Right lobe of liver (tissue), 4 donors: ENCODE data around the gene GLT8D2.

Source experiments
- CTCF ChIP-seq, 4 donors: fragments of 200-600 bp in 3 of 4; fragments of 450-650 bp in 1 of 4; IDR thresholded peaks; one replicate each; pipeline versions ENCODE4 v1.5.1 to v1.8.0; 2016 to 2022; ENCODE audit warnings: antibody characterized with exemption in 4 of 4, mild to moderate bottlenecking in 2 of 4
- POLR2A ChIP-seq: fragments of 450-650 bp; IDR thresholded peaks from one replicate; pipeline ENCODE4 v1.6.1; 2017; ENCODE audit warnings: antibody characterized with exemption, mild to moderate bottlenecking
- donor health status: DM: no; HTN: no; CAD: no.
- donor health status: DM: no; HTN: no; CAD: no.
- donor health status: DM: no; HTN: yes; CAD: no.

GRCh38 chr12:104056419-104056972 lies 6.5 kb upstream of the GLT8D2 start:
- no peak for TF ChIP-seq POLR2A
- no peak for TF ChIP-seq CTCF (IDR thresholded peaks at IDR 0.05)
